ENCODE results near the gene EMILIN1.

DNA sequence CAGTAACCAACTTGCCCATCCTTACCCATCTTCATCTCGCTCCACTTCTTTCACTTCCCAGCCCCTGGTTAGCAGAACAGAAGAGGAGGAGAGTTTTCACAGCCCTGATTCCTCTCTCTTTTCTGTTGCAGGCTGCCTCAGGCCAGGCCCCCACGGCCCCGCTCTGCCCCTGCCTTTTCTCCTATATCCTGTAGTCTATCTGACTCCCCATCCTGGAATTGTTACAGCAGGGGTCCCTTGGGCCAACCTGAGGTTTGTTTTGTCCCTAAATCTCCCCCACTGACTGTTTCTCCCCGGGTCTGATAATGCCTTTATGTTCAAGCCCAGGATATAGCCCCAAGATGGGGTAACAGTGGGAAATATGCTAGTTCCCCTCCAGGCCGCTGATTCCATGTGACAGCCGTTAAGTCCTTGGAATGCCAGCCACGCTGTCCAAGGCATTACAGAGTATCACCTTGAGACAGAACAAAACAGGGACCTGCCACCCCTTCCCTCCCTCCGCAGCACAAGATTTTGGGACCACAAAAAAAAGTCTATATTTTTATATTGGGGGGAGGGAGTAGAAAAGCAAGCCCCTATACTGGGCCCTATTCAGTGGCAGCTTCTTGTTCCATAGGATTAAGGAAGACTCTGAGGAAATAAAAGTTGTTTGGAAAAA, 8.3 kb upstream of the EMILIN1 start:
- TF ChIP-seq POLR2A (IDR thresholded peaks at IDR 0.05) (no peak), POLR2AphosphoS5 (IDR thresholded peaks at IDR 0.05) (no peak)
- TF ChIP-seq, protein P1, sequence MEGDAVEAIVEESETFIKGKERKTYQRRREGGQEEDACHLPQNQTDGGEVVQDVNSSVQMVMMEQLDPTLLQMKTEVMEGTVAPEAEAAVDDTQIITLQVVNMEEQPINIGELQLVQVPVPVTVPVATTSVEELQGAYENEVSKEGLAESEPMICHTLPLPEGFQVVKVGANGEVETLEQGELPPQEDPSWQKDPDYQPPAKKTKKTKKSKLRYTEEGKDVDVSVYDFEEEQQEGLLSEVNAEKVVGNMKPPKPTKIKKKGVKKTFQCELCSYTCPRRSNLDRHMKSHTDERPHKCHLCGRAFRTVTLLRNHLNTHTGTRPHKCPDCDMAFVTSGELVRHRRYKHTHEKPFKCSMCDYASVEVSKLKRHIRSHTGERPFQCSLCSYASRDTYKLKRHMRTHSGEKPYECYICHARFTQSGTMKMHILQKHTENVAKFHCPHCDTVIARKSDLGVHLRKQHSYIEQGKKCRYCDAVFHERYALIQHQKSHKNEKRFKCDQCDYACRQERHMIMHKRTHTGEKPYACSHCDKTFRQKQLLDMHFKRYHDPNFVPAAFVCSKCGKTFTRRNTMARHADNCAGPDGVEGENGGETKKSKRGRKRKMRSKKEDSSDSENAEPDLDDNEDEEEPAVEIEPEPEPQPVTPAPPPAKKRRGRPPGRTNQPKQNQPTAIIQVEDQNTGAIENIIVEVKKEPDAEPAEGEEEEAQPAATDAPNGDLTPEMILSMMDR (IDR thresholded peaks at IDR 0.05): no peak

Data from breast epithelium (tissue), 3 donors.